D721Med (cell line): ENCODE results near the gene PTTG2.

Source experiments
- DNase-seq: peaks from one replicate; pipeline ENCODE4 v3.0.0; 2011; ENCODE audit warnings: low spot score; ENCODE audit not compliant: insufficient read length
- FAIRE-seq: peaks from 2 replicates; lab custom pipeline; 2011; peaks lifted over from hg19 to GRCh38; lab: Jason Lieb, UNC
- TF ChIP-seq, protein P1 (sequence below): IDR thresholded peaks from 2 replicates; pipeline ENCODE4 v1.5.1; 2012; ENCODE audit warnings: mild to moderate bottlenecking, control low read depth; ENCODE audit not compliant: insufficient read depth; ENCODE audit errors: missing control alignments

The PTTG2 gene

DNA sequence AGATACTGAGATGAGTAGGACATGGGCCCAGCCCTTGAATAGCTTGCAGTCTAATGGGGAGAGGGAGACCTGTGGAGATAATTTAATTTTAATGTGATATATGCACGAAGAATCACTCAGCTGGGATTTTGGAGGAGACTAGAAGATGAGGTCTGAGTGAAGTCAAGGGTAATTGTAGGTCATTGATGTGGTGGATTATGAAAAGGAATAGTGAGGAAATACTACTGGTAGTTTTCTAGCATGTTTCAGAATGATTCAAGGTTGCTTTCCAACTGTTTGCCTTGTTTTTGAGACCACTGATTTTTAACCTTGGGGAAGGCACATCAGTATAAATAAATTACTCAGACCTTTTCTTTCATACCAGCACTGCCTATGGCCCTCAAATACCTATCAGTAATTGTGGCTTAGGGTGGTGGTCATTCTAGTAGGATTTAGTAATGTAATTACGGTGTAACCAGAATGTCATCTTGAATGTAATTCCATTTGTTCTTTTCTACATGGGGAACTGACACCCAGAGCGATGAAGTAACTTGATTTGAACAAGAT is 25.6 kb downstream of the PTTG2 start:
- TF ChIP-seq, protein P1, sequence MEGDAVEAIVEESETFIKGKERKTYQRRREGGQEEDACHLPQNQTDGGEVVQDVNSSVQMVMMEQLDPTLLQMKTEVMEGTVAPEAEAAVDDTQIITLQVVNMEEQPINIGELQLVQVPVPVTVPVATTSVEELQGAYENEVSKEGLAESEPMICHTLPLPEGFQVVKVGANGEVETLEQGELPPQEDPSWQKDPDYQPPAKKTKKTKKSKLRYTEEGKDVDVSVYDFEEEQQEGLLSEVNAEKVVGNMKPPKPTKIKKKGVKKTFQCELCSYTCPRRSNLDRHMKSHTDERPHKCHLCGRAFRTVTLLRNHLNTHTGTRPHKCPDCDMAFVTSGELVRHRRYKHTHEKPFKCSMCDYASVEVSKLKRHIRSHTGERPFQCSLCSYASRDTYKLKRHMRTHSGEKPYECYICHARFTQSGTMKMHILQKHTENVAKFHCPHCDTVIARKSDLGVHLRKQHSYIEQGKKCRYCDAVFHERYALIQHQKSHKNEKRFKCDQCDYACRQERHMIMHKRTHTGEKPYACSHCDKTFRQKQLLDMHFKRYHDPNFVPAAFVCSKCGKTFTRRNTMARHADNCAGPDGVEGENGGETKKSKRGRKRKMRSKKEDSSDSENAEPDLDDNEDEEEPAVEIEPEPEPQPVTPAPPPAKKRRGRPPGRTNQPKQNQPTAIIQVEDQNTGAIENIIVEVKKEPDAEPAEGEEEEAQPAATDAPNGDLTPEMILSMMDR: no peak
- FAIRE-seq (no peak), DNase-seq (no peak)

DNA sequence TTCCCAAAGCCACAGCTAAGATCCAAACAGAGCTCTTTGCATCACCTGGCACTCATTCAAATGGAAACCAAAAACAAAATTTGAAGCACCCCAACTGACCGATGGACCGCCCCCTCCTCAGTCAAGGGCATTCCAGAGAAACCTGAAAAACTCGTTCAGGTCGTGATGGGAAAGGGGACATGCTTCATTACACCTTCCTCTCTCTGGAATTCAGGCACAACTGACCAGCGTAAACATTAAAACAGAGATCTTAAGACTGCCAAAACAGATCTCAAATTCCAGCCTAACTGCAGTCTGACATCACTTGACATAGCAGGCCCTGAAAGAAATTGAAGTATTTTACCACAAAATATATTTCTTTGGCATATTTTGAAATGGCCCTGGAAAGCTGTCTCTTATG is 28.5 kb downstream of the PTTG2 start:
- no peak for FAIRE-seq
- no peak for DNase-seq
- TF ChIP-seq, protein P1: no peak

DNA sequence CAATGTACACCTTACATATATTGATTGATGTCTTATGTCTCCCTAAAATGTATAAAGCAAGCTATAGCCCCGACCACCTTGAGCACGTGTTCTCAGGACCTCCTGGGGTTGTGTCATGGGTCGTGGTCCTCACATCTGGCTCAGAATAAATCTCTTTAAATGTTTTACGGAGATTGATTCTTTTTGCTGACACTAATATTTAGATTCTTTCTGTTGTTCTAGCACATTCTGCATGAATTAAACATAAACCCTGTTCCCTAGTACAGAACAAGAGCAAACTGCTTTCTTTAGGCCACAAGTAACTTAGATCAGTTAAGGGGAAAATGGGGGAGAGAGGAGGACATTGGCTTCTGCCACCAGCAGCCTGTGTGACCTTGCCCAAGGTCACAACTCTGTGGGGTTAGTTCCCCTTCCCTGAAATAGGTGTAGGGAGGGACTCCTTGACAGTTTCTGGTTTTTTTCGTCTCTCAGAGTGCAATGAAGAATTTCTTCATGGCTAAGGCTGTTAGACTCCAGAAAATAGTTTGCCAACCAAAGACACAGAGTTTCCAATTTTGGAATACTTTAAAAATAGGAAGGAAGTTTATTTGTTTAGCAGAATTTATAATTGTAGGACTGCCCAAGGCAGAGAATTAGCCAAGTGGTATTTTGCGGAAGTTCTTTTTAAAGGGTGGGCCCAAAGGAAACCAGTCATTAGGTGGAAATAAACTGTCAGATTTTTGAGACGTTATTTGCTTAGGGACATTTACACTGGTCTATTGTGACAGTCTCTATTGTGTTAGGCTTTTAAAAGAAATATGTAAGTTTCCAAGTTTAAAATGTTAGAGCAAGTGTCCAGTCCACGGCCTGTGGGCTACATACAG is 29.4 kb downstream of the PTTG2 start:
- TF ChIP-seq, protein P1: no peak
- no peak for DNase-seq
- FAIRE-seq: no peak

DNA sequence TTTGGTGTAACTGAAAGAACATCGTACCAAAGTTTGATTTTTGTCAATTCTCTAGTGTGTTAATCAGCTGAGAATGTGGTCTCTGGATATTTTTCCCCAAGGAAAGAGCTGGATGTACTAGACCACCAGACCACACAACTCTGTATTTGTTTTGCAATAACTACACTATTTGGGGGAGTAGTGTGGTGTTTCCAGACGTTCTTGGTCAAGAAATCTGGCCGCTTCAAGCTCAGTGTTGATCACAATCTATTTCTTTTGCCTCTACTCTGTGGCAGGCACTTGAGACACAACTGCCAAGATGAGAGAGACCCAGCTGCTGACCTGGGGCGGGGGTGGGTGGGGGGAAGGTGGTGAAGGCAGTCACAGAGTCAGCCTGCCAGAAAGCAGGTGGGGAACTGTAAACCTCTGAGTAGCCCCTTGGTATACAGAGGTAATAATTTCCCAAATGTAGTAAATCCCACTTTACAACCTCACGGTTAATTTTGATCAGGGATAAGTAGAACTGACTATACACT is 30.6 kb downstream of the PTTG2 start:
- FAIRE-seq (no peak), DNase-seq (no peak)
- TF ChIP-seq, protein P1: no peak

GRCh38 chr4:37991623-37992410 is 31.6 kb downstream of the PTTG2 start:
- TF ChIP-seq, protein P1: no peak

GRCh38 chr4:37993806-37994205 is 33.6 kb downstream of the PTTG2 start:
- TF ChIP-seq, protein P1: no peak
- no peak for FAIRE-seq
- DNase-seq: no peak

More at GRCh38 chr4:37991623-37992410, 31.6 kb downstream of the PTTG2 start:
- FAIRE-seq (no peak), DNase-seq (no peak)
